Stomach (tissue), 9 donors: ENCODE data around the gene NRG4. TPM values are rescaled to one million over a fixed set of nuclear protein-coding genes. Genes with fewer than 3 reads are reported as not detected.
"Not testable (repeated sequence)": the region's sequence is repeated elsewhere in the genome, so short reads cannot be mapped to it uniquely, and the experiment has no call there.

Experiments used
- DNase-seq, 2 donors: peaks; one replicate each; pipeline versions ENCODE4 v3.0.0 to v3.0.0-alpha.2; 2013 to 2019
- H3K27ac ChIP-seq, 5 donors: fragments of 200-600 bp in 4 of 5; sonication (generic) in 4 of 5; one replicate each; pipeline ENCODE4 v1.5.1; 2013 to 2019; ENCODE audit warnings: mild to moderate bottlenecking in 1 of 5, moderate library complexity in 1 of 5
- H3K27me3 ChIP-seq, 3 donors: fragments of 200-600 bp; sonication (generic); one replicate each; pipeline ENCODE4 v1.5.1; 2017 to 2019; ENCODE audit warnings: mixed run types in 1 of 3
- H3K36me3 ChIP-seq, 4 donors: fragments of 200-600 bp; sonication (generic); 1 replicate in 3 of 4; 2 replicates in 1 of 4; pipeline ENCODE4 v1.5.1; 2016 to 2019
- H3K4me1 ChIP-seq, 4 donors: fragments of 200-600 bp; sonication (generic); one replicate each; pipeline ENCODE4 v1.5.1; 2016 to 2019
- H3K4me3 ChIP-seq, 4 donors: fragments of 200-600 bp; sonication (generic) in 3 of 4; one replicate each; pipeline ENCODE4 v1.5.1; 2016 to 2019; ENCODE audit warnings: mild to moderate bottlenecking in 1 of 4
- H3K9me3 ChIP-seq, 4 donors: fragments of 200-600 bp; sonication (generic); one replicate each; pipeline ENCODE4 v1.5.1; 2016 to 2019
- CTCF ChIP-seq, 7 experiments: fragments of 450-650 bp in 4 of 7; fragments of 200-600 bp in 3 of 7; sonication (generic) in 3 of 7; IDR thresholded peaks; one replicate each; pipeline ENCODE4 v1.5.1; 2016 to 2019; ENCODE audit warnings: antibody characterized with exemption in 7 of 7, control low read depth in 2 of 7, mild to moderate bottlenecking in 1 of 7
- EP300 ChIP-seq: sonication (generic); formaldehyde crosslinking; IDR thresholded peaks from one replicate; pipeline ENCODE4 v1.6.1; 2017; ENCODE audit warnings: antibody characterized with exemption
- POLR2A ChIP-seq, 4 donors: fragments of 450-650 bp; IDR thresholded peaks; one replicate each; pipeline ENCODE4 v1.6.1; 2016; ENCODE audit warnings: antibody characterized with exemption in 4 of 4, control low read depth in 2 of 4, mild to moderate bottlenecking in 1 of 4, moderate library complexity in 1 of 4
- POLR2AphosphoS5 ChIP-seq, 3 donors: sonication (generic); formaldehyde crosslinking; IDR thresholded peaks; one replicate each; pipeline ENCODE4 v1.6.1; 2016; ENCODE audit warnings: antibody characterized with exemption in 3 of 3
- WGBS, 5 donors: extraction: QIAGEN DNeasy Blood & Tissue Kit in 3 of 5; methylation state at CpG; one replicate each; pipeline versions ENCODE4 v1.1.5 to v1.1.7; 2013 to 2018; 5-methylcytosine and 5-hydroxymethylcytosine counted together
- intact Hi-C: fragments of 100-400 bp; cut with DNase I; formaldehyde crosslinking; loops from one replicate; pipeline ENCODE4 v1.15.1; 2023; ENCODE audit warnings: low total_unique reads
- polyA plus RNA-seq, 3 donors: library from polyadenylated mRNA; stranded (reverse); fragments of 200-250 nt; gene quantifications; one replicate each; pipeline ENCODE4 v1.2.3, GENCODE V29; 2013
- total RNA-seq, 5 donors: library from RNA; depleted of rRNA; stranded (reverse); fragments of >200 nt; gene quantifications; one replicate each; pipeline versions ENCODE4 v1.1.0 to v1.2.3, GENCODE V29; 2014 to 2016
- donor health status: healthy with polysubstance abuse.
- donor health status: Bipolar disorder and iron deficiency.
- donor health status: healthy.

The NRG4 gene
- total and polyA plus RNA-seq, 8 donors = 1.6 to 42.0 (median 19.7) TPM; not detected in 2

GRCh38 chr15:75920079-75920478 lies 92.1 kb downstream of the NRG4 start:
- WGBS, 5 donors = 96 to 100% (median 97%) methylated on average over 1 of the region's 1 CpG
- TF ChIP-seq EP300 = no peak
- TF ChIP-seq POLR2AphosphoS5 (IDR thresholded peaks at IDR 0.05) = no peak
- no peak for TF ChIP-seq CTCF (IDR thresholded peaks at IDR 0.05)
- TF ChIP-seq POLR2A (IDR thresholded peaks at IDR 0.05) = no peak
- Histone ChIP-seq H3K4me1 (peaks cover 10 to 17% (median 14%) of the 10 kb centered on the region in 4 donors), H3K27ac (no peak overlapping the region), H3K4me3 (no peak overlapping the region), H3K27me3 (no peaks in the 10 kb centered on the region), H3K36me3 (peaks cover 15 to 60% (median 43%) of the 10 kb centered on the region in 4 donors), H3K9me3 (no peaks in the 10 kb centered on the region)
- intact Hi-C loops = no loop called here
- no peak for DNase-seq

- no peak for TF ChIP-seq EP300
- no peak for TF ChIP-seq POLR2AphosphoS5 (IDR thresholded peaks at IDR 0.05)
- no peak overlapping the region for H3K4me3 ChIP-seq
- peaks cover 18 to 71% (median 62%) of the 10 kb centered on the region in 4 donors for H3K36me3 ChIP-seq
- H3K27me3 ChIP-seq = no peaks in the 10 kb centered on the region
- H3K4me1 ChIP-seq = peaks cover 10 to 17% (median 12%) of the 10 kb centered on the region in 4 donors
- H3K9me3 ChIP-seq = no peaks in the 10 kb centered on the region
- intact Hi-C loops = no loop called here
- no peak for DNase-seq
- WGBS, 5 donors = 88 to 100% (median 100%) methylated on average over 1 of the region's 1 CpG
- no peak overlapping the region for H3K27ac ChIP-seq
These were observed 94.1 kb downstream of the NRG4 start for GRCh38 chr15:75918135-75918534.

GRCh38 chr15:75916978-75917377 lies 95.2 kb downstream of the NRG4 start:
- 37 to 64% (median 47%) methylated on average over 1 of the region's 1 CpG for WGBS, 5 donors
- no peaks in the 10 kb centered on the region for H3K27me3 ChIP-seq
- TF ChIP-seq CTCF (IDR thresholded peaks at IDR 0.05) = no peak
- no peak for TF ChIP-seq POLR2A (IDR thresholded peaks at IDR 0.05)
- no peak for TF ChIP-seq EP300
- no peak for TF ChIP-seq POLR2AphosphoS5 (IDR thresholded peaks at IDR 0.05)
- DNase-seq = no peak
- peaks cover 18 to 77% (median 68%) of the 10 kb centered on the region in 4 donors for H3K36me3 ChIP-seq
- H3K9me3 ChIP-seq = no peaks in the 10 kb centered on the region
- peaks cover 0 to 5% (median 3%) of the 10 kb centered on the region in 4 donors for H3K4me1 ChIP-seq
- H3K27ac ChIP-seq = no peak overlapping the region
- no peak overlapping the region for H3K4me3 ChIP-seq
- intact Hi-C loops = no loop called here

GRCh38 chr15:75910355-75910754 lies 101.9 kb downstream of the NRG4 start:
- DNase-seq, H3K27me3 ChIP-seq, H3K9me3 ChIP-seq, H3K27ac ChIP-seq, H3K4me3 ChIP-seq, intact Hi-C loops: not testable (repeated sequence)
- peaks cover 0 to 18% (median 9%) of the 10 kb centered on the region in 4 donors for H3K4me1 ChIP-seq
- WGBS, 5 donors = 93 to 98% (median 96%) methylated on average over 3 of the region's 3 CpGs
- peaks cover 4 to 43% (median 37%) of the 10 kb centered on the region in 4 donors for H3K36me3 ChIP-seq

GRCh38 chr15:75905231-75905630 lies 107.0 kb downstream of the NRG4 start:
- peak overlapping the region in 2 of 4 donors; percentile 73 to 89 for H3K4me3 ChIP-seq
- no peak for TF ChIP-seq CTCF (IDR thresholded peaks at IDR 0.05)
- no peak for TF ChIP-seq POLR2AphosphoS5 (IDR thresholded peaks at IDR 0.05)
- no peak for TF ChIP-seq POLR2A (IDR thresholded peaks at IDR 0.05)
- peaks cover 0 to 14% (median 6%) of the 10 kb centered on the region in 4 donors for H3K36me3 ChIP-seq
- H3K4me1 ChIP-seq = peaks cover 7 to 44% (median 27%) of the 10 kb centered on the region in 4 donors
- H3K9me3 ChIP-seq = no peaks in the 10 kb centered on the region
- intact Hi-C loops = no loop called here
- H3K27me3 ChIP-seq = no peaks in the 10 kb centered on the region
- H3K27ac ChIP-seq = no peak overlapping the region
- WGBS, 5 donors = 71 to 81% (median 76%) methylated on average over 5 of the region's 5 CpGs
- no peak for DNase-seq
